ENCODE data around the gene CADPS. TPM values are rescaled to one million over a fixed set of nuclear protein-coding genes. Genes with fewer than 3 reads are reported as not detected.

CADPS gene
- total and polyA plus RNA-seq, 10 donors: 0.16 to 3.6 (median 0.40) TPM

- Histone ChIP-seq H3K4me3 (no peak overlapping the region), H3K36me3 (no peaks in the 10 kb centered on the region), H3K27ac (no peak overlapping the region), H3K27me3 (replicated peaks in 1 of 7) (no peaks in the 10 kb centered on the region), H3K4me1 (no peaks in the 10 kb centered on the region), H3K9me3 (no peaks in the 10 kb centered on the region)
- no peak for TF ChIP-seq POLR2AphosphoS5 (IDR thresholded peaks at IDR 0.05)
- TF ChIP-seq POLR2A (IDR thresholded peaks at IDR 0.05): no peak
- no peak for TF ChIP-seq CTCF (IDR thresholded peaks at IDR 0.05 in 8 of 11, conservative IDR thresholded peaks at IDR 0.05 in 3 of 11)
- DNase-seq: no peak
- intact Hi-C loops (cut with DNase I; ENCODE audit: low total_unique reads): no loop called here
- WGBS, 5 donors: 84 to 90% (median 88%) methylated on average over 1 of the region's 1 CpG
These were observed 52.3 kb downstream of the CADPS start for GRCh38 chr3:62822905-62823304.

GRCh38 chr3:62818347-62818746, 56.9 kb downstream of the CADPS start:
- no peaks in the 10 kb centered on the region for H3K27me3 ChIP-seq (replicated peaks in 1 of 7)

GRCh38 chr3:62817678-62818077, 57.5 kb downstream of the CADPS start:
- Histone ChIP-seq H3K4me3 (no peak overlapping the region), H3K27ac (no peak overlapping the region), H3K4me1 (no peaks in the 10 kb centered on the region), H3K9me3 (no peaks in the 10 kb centered on the region), H3K27me3 (replicated peaks in 1 of 7) (no peaks in the 10 kb centered on the region), H3K36me3 (no peaks in the 10 kb centered on the region)
- intact Hi-C loops (cut with DNase I; ENCODE audit: low total_unique reads): no loop called here
- 47 to 69% (median 58%) methylated on average over 2 of the region's 2 CpGs for WGBS, 5 donors
- no peak for DNase-seq
- TF ChIP-seq POLR2A (IDR thresholded peaks at IDR 0.05): no peak
- TF ChIP-seq CTCF (IDR thresholded peaks at IDR 0.05 in 8 of 11, conservative IDR thresholded peaks at IDR 0.05 in 3 of 11): no peak
- no peak for TF ChIP-seq POLR2AphosphoS5 (IDR thresholded peaks at IDR 0.05)

More at GRCh38 chr3:62818347-62818746, 56.9 kb downstream of the CADPS start:
- H3K27ac ChIP-seq: no peak overlapping the region
- no peak for DNase-seq
- 66 to 78% (median 70%) methylated on average over 5 of the region's 5 CpGs for WGBS, 5 donors
- H3K4me1 ChIP-seq: no peaks in the 10 kb centered on the region
- intact Hi-C loops (cut with DNase I; ENCODE audit: low total_unique reads): no loop called here
- H3K9me3 ChIP-seq: no peaks in the 10 kb centered on the region
- H3K36me3 ChIP-seq: no peaks in the 10 kb centered on the region
- TF ChIP-seq POLR2AphosphoS5 (IDR thresholded peaks at IDR 0.05) (no peak), POLR2A (IDR thresholded peaks at IDR 0.05) (no peak), CTCF (IDR thresholded peaks at IDR 0.05 in 8 of 11, conservative IDR thresholded peaks at IDR 0.05 in 3 of 11) (no peak)
- H3K4me3 ChIP-seq: no peak overlapping the region

- H3K27ac ChIP-seq: no peak overlapping the region
- H3K27me3 ChIP-seq (replicated peaks in 1 of 7): no peaks in the 10 kb centered on the region
- intact Hi-C loops (cut with DNase I; ENCODE audit: low total_unique reads): no loop called here
These were observed 59.2 kb downstream of the CADPS start for GRCh38 chr3:62815981-62816380.

More at GRCh38 chr3:62815981-62816380, 59.2 kb downstream of the CADPS start:
- Histone ChIP-seq H3K9me3 (no peaks in the 10 kb centered on the region), H3K4me3 (no peak overlapping the region), H3K36me3 (no peaks in the 10 kb centered on the region), H3K4me1 (no peaks in the 10 kb centered on the region)
- no peak for TF ChIP-seq CTCF (IDR thresholded peaks at IDR 0.05 in 8 of 11, conservative IDR thresholded peaks at IDR 0.05 in 3 of 11)
- no peak for TF ChIP-seq POLR2A (IDR thresholded peaks at IDR 0.05)
- TF ChIP-seq POLR2AphosphoS5 (IDR thresholded peaks at IDR 0.05): no peak
- DNase-seq: no peak
